LHCN-M2 (cell line): ENCODE measurements around the gene GPR3. TPM values are rescaled to one million over a fixed set of nuclear protein-coding genes. Genes with fewer than 3 reads are reported as not detected.
"Not testable (repeated sequence)": the region's sequence is repeated elsewhere in the genome, so short reads cannot be mapped to it uniquely, and the experiment has no call there.

Experiments used
- DNase-seq: peaks from one replicate; pipeline ENCODE4 v3.0.0-alpha.2; 2012; ENCODE audit warnings: low read depth
- total RNA-seq: library from RNA; depleted of rRNA; stranded (reverse); fragments of >200 nt; gene quantifications from 2 replicates; pipeline ENCODE4 v1.2.3, GENCODE V29; 2014; rRNA removed

Gene GPR3
- total RNA-seq, 1 experiment from 2014 or later, result 8.7 TPM

GRCh38 chr1:27427329-27427728, 34.9 kb downstream of the GPR3 start:
- no peak for DNase-seq

GRCh38 chr1:27427816-27428315, 35.4 kb downstream of the GPR3 start:
- no peak for DNase-seq

- DNase-seq, result peak; percentile 57
These were observed 36.0 kb downstream of the GPR3 start for GRCh38 chr1:27428316-27429028.

GRCh38 chr1:27429029-27429425, 36.6 kb downstream of the GPR3 start:
- no peak for DNase-seq

- DNase-seq, result peak; percentile 71
These were observed 38.6 kb downstream of the GPR3 start for GRCh38 chr1:27430903-27431600.

- DNase-seq, result no peak
These were observed 39.1 kb downstream of the GPR3 start for GRCh38 chr1:27431601-27431940.

GRCh38 chr1:27432725-27433124, 40.3 kb downstream of the GPR3 start:
- DNase-seq, result not testable (repeated sequence)

- DNase-seq, result no peak
These were observed 41.3 kb downstream of the GPR3 start for GRCh38 chr1:27433706-27434105.

GRCh38 chr1:27435566-27436203, 43.3 kb downstream of the GPR3 start:
- no peak for DNase-seq

GRCh38 chr1:27436204-27437159, 44.1 kb downstream of the GPR3 start:
- peak; percentile 70 for DNase-seq

- no peak for DNase-seq
These were observed 46.2 kb downstream of the GPR3 start for GRCh38 chr1:27438621-27439061.

- DNase-seq, result no peak
These were observed 46.7 kb downstream of the GPR3 start for GRCh38 chr1:27439150-27439549.

- no peak for DNase-seq
These were observed 52.2 kb downstream of the GPR3 start for GRCh38 chr1:27444632-27445031.

Other genes starting within 250 kb of the GPR3 start
- 14.9 and 16.7 TPM in 2 replicates for gene SLC9A1, start 237.5 kb upstream of the GPR3 start, total RNA-seq
- gene WDTC1, start 158.0 kb upstream of the GPR3 start, total RNA-seq, result 19.3 and 19.8 TPM in 2 replicates
- 50.5 and 52.2 TPM in 2 replicates for gene TMEM222, start 70.5 kb upstream of the GPR3 start, total RNA-seq
- 0.63 TPM in 1 of 2 replicates, not detected in the other for gene SYTL1, start 50.6 kb upstream of the GPR3 start, total RNA-seq
- 36.9 and 37.0 TPM in 2 replicates for gene MAP3K6, start 25.7 kb upstream of the GPR3 start, total RNA-seq
- not detected in 2 replicates for gene FCN3, start 17.8 kb upstream of the GPR3 start, total RNA-seq
- not detected in 2 replicates for gene CD164L2, start 9.3 kb upstream of the GPR3 start, total RNA-seq
- 21.2 and 31.0 TPM in 2 replicates for gene WASF2, start 97.5 kb downstream of the GPR3 start, total RNA-seq
- gene AHDC1, start 211.5 kb downstream of the GPR3 start, total RNA-seq, result 33.5 and 40.4 TPM in 2 replicates
- not detected in 2 replicates for gene FGR, start 242.6 kb downstream of the GPR3 start, total RNA-seq